Measurements from ENCODE around the gene LBH.

The LBH gene

GRCh38 chr2:30235008-30235655, 3.8 kb downstream of the LBH start:
- Histone ChIP-seq H3K4me3 (ENCODE audit: low read depth, low read length) (no peak overlapping the region), H3K9me3 (no peaks in the 10 kb centered on the region), H3K27me3 (peaks cover 20% of the 10 kb centered on the region), H3K36me3 (no peaks in the 10 kb centered on the region), H3K4me1 (no peaks in the 10 kb centered on the region)
- DNase-seq = no peak
- TF ChIP-seq CTCF (IDR thresholded peaks at IDR 0.05; ENCODE audit: low read depth, low read length) = no peak

DNA sequence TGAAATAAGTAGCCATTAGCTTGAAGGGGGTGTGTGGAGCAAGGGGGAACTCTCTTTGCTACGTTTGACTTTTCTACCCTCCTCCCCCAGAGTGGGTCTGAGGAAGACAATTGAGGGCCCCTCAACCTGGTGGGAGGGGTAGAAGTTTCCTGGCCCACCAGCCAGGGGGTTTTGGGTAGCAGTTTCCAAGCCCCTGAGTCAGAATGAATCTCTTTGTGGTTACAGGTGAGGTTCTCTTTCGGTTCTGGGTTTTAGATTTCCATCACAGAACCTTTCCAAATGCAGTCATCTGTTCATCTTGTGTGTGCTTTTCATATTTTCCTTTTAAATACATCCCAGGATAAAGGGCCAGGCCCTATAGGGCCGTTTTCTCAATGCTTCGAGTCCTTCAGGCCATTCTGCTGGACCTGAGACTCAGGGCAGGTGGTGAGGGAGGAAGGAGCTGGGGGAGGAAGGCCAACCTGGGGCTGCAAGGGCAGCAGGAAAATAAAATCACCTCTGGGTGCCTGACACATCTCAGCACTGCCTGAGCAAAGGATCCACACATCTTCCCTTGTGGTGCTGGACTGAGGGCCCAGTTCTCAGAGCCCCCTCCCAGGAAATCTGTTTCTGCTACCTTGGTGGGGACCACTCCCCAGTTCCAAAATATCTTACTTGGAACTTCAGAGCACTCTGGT, 4.7 kb downstream of the LBH start:
- Histone ChIP-seq H3K9me3 (no peaks in the 10 kb centered on the region), H3K36me3 (no peaks in the 10 kb centered on the region), H3K27me3 (peaks cover 20% of the 10 kb centered on the region), H3K4me1 (no peaks in the 10 kb centered on the region), H3K4me3 (ENCODE audit: low read depth, low read length) (no peak overlapping the region)
- TF ChIP-seq CTCF (IDR thresholded peaks at IDR 0.05; ENCODE audit: low read depth, low read length) = no peak
- no peak for DNase-seq

- peaks cover 20% of the 10 kb centered on the region for H3K27me3 ChIP-seq
- H3K4me3 ChIP-seq (ENCODE audit: low read depth, low read length) = no peak overlapping the region
- H3K4me1 ChIP-seq = no peaks in the 10 kb centered on the region
- DNase-seq = no peak
- H3K36me3 ChIP-seq = no peaks in the 10 kb centered on the region
- no peak for TF ChIP-seq CTCF (IDR thresholded peaks at IDR 0.05; ENCODE audit: low read depth, low read length)
- no peaks in the 10 kb centered on the region for H3K9me3 ChIP-seq
Observed at GRCh38 chr2:30236591-30237238, 5.4 kb downstream of the LBH start.

DNA sequence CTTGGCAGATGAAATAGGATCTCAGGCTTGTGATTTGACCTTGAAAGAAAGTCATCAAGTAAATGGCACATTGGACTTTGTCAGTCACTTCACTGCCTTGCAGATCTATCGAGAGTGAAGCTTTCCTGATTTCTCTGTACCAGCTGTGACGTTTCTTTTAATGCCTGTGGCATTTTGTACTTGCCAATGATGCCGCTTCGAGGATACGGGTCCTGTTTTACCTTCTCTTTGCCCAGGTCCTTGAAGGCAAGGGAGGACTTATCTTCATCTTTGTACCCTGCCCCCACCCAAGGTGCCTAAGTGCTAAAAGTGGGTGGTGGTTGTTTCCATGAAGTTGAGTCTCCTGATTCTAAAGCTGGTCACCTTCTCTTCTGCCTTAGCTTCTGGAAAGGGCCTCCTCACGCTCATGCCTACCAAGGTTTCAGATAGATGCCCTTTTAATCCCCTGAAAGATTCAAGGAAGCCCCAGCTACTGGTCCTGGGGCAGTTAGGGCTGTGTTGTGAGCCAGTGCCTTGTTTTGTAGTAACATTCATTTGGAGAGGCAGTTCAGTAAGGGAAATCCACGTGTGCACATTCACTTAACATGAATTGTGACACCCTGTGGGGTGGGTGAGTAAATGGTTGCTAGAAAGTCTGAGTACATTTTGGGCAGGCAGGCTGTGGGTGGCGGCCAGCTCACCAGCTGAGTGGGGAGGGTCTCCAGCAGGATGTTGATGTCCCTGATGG, 6.1 kb downstream of the LBH start:
- no peaks in the 10 kb centered on the region for H3K9me3 ChIP-seq
- H3K4me1 ChIP-seq = no peaks in the 10 kb centered on the region
- H3K27me3 ChIP-seq = peaks cover 13% of the 10 kb centered on the region
- TF ChIP-seq CTCF (IDR thresholded peaks at IDR 0.05; ENCODE audit: low read depth, low read length) = no peak
- no peak overlapping the region for H3K4me3 ChIP-seq (ENCODE audit: low read depth, low read length)
- DNase-seq = no peak
- H3K36me3 ChIP-seq = no peaks in the 10 kb centered on the region

GRCh38 chr2:30237966-30238800, 6.8 kb downstream of the LBH start:
- no peaks in the 10 kb centered on the region for H3K36me3 ChIP-seq
- no peak for DNase-seq
- TF ChIP-seq CTCF (IDR thresholded peaks at IDR 0.05; ENCODE audit: low read depth, low read length) = no peak
- peaks cover 5% of the 10 kb centered on the region for H3K27me3 ChIP-seq
- no peak overlapping the region for H3K4me3 ChIP-seq (ENCODE audit: low read depth, low read length)
- H3K9me3 ChIP-seq = no peaks in the 10 kb centered on the region
- no peaks in the 10 kb centered on the region for H3K4me1 ChIP-seq
